Mucosa of gallbladder (tissue), 1 donor: ENCODE results near the gene MMP24OS. TPM values are rescaled to one million over a fixed set of nuclear protein-coding genes. Genes with fewer than 3 reads are reported as not detected.
"Not testable (repeated sequence)": the region's sequence is repeated elsewhere in the genome, so short reads cannot be mapped to it uniquely, and the experiment has no call there.

Experiments
- DNase-seq: peaks from one replicate; pipeline ENCODE4 v3.0.0-alpha.2; 2020; ENCODE audit warnings: low spot score
- total RNA-seq: library from RNA; stranded (reverse); gene quantifications from one replicate; pipeline ENCODE4 v1.2.1, GENCODE V29; 2021
- donor health status: DM: no; HTN: no; CAD: no.

MMP24OS gene
- total RNA-seq, 1 donor from 2014 or later: 123 TPM

DNA sequence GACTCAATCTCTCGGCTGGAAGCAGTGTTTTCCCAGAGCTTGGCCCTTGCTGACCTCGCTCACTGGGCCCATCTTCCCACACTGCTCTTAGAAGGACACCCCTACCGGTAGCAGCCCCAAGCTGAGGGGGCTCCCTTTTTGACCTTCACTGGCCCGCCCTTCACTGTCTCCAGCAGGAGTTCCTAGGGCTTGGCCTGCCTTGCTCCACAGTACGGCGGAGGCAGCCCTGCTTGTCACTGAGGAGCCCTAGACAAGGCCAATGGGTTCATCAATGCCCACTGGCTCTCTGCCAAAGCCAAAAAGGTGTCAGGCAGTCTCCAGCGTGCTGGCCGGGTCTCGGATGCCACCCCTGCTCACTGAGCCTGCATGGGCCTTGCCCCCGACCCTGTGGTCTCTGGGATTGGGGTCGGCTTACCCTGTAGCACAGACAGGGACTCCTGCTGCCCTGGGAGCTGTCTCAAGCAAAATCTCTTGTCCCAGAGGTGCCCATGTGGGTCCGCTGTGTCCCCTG, 2.1 kb downstream of the MMP24OS start:
- DNase-seq: no peak

DNA sequence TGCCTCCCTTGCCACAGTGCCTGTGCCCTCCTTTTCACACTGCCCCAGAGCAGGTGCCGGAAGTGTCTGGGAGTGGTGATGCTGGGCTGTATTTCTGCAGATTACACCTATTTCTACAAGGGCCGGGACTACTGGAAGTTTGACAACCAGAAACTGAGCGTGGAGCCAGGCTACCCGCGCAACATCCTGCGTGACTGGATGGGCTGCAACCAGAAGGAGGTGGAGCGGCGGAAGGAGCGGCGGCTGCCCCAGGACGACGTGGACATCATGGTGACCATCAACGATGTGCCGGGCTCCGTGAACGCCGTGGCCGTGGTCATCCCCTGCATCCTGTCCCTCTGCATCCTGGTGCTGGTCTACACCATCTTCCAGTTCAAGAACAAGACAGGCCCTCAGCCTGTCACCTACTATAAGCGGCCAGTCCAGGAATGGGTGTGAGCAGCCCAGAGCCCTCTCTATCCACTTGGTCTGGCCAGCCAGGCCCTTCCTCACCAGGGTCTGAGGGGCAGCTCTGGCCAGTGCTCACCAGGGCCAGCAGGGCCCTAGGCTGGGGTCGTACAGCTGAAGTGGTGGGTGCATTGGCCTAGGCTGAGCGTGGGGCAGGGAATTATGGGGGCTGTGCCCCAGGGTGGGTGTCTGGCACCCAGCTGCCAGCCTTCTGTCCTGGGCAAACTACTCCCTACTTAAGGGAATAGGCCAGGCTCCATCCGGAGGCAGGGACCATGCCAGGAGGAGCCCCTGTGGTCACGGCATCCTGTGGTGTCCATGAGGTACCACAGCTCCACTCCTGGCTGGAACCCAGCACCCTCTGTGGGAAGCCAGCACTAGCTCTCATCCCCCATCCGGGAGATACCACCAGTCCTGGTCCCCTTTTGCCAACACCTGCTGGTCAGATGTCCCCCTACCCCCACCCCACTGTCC, 3.5 kb downstream of the MMP24OS start:
- no peak for DNase-seq

DNA sequence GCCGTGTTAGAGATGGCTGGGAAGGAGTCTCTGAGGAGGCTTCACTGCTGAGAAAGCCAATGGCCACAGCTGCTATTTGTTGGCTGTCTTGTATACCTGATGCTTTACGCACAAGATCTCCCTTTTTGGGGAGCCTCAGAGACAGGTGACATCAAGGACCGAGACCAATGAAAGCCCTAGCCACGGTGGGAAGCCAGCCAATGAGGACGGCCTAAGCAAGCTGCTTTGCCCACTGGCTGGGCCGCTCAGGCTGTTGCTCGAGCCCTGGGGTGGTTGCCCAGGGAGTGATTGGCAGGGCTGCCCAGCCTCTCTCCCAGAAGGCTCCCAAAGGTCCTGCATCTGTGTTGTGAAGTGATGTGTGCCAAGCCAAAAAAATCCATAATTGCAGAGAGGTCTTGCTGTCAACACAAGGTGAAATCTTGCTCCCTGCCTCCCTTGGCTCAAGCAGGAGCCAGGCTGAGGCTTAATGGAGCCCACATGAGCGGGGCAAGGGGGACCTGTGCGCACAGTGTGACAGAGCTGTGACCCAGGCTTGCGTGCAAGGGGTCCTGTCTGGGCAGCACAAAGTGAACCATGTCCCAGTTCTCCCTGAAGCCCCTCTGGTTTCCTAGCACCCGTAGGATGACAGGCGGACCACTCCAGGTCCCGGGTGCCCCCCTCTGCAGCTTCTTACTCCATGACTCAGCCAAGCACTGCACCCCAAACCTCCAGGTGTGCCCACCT, 4.3 kb downstream of the MMP24OS start:
- no peak for DNase-seq

DNA sequence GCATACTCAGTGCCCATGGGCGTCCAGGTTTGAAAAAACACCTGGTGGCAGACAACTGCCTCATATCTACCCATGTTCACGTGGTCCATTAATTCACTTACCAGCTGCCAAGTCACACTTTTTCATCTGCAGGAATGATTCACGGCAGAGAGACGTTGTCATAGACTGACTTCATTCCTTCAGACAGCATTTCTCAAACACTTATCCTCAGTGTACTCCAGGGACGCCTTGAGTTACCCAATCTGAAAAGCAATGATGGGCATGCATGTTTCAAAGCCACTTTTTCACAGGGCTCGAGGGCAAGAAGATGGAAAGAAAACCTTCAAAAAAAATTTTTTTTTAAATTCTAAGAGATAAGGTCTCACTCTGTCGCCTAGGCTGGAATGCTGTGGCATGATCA, 6.0 kb downstream of the MMP24OS start:
- DNase-seq: no peak

DNA sequence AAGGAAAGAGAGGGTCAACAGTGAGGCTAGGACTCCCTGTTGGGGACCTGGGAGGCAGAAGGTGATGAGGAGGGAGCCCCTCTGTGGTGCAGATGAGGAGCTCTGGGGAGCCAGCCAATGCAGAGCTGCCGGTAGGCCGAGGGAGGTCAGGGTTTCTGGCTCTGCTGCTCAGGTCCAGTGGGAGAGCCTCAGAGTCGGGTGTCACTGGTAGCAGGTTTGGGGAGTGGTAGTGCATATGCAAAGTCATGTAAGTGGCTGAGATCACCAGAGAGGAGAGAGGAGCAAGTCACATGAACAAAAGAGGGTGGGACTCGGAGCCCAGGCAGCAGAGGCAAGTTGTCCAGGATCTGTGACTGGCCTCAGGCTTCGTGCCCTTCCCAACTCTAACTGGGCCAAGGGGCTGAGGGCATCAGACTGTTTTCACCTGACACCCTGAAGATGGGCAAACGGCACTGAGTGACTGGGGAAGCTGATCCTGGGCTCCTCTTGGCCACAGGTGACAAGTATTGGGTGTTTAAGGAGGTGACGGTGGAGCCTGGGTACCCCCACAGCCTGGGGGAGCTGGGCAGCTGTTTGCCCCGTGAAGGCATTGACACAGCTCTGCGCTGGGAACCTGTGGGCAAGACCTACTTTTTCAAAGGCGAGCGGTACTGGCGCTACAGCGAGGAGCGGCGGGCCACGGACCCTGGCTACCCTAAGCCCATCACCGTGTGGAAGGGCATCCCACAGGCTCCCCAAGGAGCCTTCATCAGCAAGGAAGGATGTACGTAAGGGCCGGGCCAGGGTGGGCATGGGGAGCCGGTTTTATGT, 6.6 kb downstream of the MMP24OS start:
- DNase-seq: no peak

DNA sequence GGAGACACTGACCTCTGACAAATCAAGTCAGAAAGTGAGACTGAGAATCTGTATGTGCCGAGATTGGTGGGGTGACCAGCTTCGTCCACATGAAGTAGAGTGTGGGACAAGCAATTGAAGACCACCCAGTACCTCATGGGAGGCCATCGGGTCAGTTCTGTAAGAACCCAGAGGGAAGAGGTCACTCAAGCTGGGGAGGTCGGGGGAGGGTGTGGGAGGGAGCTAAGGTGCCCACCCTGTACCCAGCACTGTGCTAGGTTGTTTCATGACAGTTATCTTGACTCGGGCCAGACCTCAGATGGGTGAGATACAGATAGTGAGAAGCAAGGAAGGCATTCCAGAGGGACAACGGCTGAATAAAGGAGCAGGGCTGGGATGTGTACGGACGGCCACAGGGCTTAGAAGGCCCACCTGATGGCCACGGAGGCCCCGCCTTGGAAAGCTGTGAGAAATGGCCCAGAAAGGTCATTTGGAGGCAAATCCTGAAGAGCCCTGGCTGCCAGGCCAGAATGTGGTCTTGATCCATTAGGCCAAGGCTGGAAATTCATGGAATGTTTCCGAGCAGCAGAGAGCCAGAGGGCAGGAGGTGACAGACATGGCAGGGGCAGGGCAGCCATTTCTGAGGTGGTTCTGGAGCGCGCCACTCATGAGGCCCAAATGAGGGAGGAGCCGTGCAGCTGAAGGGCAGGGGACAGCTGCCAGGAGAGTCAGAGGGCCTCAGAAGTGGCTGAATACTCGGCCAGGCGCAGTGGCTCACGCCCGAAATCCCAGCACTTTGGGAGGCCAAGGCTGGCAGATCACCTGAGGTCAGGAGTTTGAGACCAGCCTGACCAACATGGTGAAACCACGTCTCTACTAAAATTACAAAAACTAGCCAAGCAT, 7.7 kb downstream of the MMP24OS start:
- DNase-seq: no peak

DNA sequence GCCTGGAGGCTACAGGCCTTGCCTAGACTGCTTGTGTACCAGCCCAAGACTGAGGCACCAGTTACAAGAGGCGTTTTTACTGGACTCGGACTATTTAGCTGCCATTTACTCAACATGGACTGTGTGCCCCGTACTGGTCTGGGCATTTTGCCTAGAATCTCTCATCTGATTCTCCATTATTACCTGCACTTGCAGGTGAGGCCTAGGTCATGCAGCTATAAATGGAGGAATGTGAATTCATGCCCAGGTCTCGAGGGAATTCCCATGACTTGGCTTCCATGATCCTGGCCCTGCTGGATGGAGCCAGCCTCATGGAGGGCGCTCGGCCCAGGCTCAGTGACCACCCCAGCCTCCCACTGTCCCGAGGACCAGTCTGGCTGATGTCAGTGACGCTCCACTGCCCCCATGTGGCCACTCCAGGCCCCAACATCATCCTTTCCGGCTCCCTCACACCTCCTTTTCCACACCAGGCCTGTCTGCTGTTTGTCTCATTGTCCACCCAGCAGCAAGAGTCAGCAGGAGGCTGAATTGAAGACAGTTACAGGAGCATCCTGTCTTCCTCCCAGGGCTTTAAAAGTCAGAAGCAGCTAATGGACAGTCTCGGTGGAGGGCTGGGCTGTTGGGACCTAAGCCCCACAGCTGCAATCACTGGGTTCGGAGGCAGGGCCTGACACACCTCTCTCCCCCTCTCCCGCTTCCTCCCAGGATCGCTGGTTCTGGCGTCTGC, 8.7 kb downstream of the MMP24OS start:
- DNase-seq: peak; percentile 56

DNA sequence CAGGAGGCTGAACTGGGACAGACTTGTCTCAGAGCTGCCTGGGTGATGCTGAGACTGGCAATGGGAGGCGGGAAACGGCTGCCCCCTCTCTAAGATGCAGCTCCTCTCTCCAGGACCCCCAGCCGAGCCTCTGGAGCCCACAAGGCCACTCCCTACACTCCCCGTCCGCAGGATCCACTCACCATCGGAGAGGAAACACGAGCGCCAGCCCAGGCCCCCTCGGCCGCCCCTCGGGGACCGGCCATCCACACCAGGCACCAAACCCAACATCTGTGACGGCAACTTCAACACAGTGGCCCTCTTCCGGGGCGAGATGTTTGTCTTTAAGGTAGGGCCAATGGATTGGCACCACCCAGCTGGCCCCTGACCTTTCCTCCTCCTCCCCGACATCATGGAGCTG, 10.8 kb downstream of the MMP24OS start:
- DNase-seq: no peak

DNA sequence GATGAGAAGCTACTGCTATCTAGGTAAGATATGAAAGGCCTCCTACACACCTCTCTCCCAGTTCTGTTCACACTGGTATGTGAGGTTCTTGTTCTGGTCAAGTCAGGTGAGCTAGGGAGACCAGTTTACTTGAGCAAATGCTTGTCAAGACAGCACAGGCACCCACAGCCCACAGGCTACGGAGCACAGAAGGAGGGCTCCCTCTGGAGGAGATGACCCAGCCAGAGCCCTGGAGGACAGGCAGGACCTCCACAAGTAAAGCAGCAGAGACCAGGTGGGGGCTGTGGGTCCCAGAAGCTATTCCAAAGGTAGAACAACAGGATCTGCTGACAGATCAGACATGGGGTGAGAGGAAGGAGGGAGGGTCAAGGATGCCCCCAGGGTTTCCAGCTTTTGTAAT, 13.2 kb downstream of the MMP24OS start:
- no peak for DNase-seq

DNA sequence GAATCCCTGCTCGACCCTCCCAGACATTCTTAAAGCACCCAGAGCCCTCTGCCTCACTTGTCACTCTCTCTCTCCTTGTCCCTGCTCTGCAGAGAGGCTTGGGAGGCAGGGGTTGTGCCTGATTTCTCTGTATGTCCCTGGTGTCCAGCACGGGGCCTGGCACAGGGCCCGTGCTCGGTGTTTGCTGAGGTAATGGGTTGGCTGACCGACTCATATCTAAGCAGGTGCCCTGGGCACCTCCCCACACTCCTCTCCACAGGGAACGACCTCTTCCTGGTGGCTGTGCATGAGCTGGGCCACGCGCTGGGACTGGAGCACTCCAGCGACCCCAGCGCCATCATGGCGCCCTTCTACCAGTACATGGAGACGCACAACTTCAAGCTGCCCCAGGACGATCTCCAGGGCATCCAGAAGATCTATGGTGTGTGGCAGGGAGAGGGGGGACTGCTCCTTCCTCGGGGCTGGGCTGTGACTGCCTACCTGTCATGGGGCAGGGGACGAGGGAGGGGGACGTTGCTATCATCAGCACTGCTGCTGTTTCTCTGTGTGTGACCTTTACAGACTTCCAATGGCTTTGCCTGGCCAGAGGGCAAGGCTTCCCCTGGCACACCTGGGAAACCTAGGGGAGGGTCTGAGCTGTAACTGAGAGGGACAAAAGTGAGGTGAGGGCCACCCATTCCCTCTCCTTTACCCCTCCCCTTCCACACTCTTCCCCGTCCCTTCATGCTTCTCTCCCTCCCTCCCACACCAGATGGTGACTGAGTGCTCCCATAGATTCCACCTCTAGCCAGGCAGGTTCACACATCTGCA, 14.2 kb downstream of the MMP24OS start:
- peak; percentile 67 for DNase-seq

DNA sequence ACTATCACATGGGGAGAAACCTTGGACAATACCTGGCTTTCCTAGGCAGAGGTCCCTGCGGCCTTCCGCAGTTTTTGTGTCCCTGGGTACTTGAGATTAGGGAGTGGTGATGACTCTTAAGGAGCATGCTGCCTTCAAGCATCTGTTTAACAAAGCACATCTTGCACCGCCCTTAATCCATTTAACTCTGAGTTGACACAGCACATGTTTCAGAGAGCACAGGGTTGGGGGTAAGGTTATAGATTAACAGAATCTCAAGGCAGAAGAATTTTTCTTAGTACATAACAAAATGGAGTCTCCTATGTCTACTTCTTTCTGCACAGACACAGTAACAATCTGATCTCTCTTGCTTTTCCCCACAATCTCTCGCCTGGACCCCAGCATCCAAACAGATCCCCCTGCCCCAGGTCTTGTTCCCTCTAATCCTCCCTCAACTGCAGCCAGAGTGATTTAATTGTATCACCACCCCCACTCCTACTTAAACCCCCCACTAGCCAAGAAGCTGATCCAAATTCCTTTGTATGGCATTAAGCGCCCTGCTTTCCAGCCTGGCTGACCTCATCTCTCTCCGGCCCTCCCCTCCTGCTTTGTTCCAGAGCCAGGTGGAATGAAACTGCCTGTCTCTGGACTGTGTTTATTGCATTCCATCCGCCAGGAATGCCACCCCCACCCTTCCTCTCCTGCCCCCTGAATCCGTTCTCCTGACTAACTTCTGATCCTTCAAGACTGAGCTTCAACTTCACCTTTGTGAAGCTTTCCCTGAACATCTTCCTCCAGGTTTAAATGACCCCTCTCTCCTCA, 15.0 kb downstream of the MMP24OS start:
- DNase-seq: peak; percentile 74

DNA sequence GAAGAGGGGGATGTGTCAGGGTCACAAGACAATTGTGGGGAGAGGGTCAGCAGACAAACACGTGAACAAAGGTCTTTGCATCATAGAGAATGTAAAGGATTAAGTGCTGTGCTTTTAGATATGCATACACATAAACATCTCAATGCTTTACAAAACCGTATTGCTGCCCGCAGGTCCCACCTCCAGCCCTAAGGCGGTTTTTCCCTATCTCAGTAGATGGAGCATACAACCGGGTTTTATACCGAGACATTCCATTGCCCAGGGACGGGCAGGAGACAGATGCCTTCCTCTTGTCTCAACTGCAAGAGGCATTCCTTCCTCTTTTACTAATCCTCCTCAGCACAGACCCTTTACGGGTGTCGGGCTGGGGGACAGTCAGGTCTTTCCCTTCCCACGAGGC, 15.6 kb downstream of the MMP24OS start:
- not testable (repeated sequence) for DNase-seq

DNA sequence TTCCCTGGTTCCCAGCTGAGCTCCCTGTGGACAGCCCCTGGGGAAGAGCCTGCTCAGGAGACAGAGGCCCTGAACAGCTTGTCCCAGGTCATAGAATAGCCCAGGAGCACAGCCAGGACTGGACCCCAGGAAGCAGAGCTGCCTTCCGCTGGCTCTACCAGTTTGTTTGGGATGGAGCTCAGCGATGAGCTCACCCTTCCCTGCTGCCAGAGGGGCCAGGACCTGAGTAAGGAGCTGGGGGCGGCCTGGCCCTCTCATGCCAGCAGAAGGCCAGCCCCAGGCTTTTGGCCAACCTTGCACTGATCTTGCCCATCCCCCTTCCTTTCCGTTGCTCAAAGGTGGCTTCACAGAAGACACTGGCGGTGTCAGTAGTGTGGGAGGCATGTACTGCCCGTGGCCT, 17.5 kb downstream of the MMP24OS start:
- no peak for DNase-seq

DNA sequence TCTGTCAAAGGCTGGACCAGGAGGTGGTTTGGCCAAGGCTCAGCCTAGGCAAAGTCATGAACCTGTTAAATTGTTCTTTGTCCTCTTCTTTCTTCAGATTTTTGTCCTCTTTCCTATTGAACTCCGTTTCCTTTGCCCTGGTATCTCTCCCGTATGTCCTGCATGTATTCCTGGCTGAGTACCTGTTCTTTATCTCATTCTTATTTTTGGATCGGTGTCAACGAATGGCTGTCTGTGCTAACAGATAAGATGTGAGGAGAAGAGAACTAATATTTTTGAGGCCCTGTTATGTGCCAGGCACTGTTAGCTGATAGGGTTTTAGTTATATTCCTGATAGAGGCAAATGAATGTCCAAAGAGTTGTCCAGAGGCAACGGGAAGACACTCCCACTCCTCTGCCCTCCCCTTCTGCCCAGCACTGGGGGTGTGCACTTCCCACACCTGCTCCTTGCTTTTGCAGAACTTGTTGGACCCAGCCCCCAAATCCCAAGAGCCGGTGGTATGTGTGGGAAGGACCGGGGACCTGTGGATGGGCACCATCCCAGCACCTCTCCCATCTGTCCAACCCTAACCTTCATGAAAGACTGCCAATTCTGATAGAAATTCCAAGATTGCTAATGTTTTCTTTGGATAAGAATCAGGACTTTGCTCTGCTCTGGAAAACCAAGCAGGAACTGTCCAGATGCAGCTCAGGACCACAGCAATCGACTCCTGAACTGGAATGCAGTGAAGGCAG, 20.6 kb downstream of the MMP24OS start:
- no peak for DNase-seq

DNA sequence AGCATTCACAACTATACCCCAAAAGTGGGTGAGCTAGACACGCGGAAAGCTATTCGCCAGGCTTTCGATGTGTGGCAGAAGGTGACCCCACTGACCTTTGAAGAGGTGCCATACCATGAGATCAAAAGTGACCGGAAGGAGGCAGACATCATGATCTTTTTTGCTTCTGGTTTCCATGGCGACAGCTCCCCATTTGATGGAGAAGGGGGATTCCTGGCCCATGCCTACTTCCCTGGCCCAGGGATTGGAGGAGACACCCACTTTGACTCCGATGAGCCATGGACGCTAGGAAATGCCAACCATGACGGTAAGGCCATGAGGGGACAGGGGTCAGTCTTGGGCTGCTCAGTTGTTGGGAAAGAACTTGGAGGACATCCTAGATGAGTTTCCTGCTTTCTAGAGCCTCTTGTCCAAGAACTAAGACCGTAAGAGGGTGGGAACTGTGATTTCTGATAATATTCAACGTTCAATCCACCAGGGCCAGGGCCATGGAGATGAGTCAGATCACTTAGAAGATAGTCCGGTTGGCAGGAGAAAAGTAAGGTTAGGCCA, 23.4 kb downstream of the MMP24OS start:
- DNase-seq: no peak

DNA sequence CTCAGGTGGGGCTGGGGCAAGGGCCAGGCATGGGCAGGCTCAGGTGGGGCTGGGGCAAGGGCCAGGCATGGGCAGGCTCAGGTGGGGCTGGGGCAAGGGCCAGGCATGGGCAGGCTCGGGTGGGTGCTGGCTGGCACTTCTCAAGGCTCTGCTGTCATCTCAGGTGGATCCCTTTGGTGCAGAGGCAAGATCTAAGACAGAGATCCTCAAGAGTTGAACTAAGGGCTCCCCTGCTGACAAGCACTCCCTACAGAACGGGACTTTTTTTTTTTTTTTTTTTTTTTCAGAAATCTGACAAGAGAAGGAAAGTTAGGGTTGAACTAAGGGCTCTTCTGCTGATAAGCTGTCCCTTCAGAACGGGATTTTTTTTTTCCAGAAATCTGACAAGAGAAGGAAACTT, 24.9 kb downstream of the MMP24OS start:
- DNase-seq: no peak

DNA sequence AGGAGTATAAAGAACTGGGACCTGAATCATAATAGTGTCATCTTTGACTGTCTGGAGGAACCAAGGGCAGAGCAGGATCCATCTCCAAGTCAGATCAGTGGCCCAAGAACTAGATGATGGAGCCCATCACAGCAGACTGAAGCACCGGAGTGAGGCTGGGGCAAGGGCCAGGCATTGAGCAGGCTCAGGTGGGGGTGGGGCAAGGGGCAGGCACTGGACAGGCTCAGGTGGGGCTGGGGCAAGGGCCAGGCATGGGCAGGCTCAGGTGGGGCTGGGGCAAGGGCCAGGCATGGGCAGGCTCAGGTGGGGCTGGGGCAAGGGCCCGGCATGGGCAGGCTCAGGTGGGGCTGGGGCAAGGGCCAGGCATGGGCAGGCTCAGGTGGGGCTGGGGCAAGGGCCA, 25.3 kb downstream of the MMP24OS start:
- not testable (repeated sequence) for DNase-seq

DNA sequence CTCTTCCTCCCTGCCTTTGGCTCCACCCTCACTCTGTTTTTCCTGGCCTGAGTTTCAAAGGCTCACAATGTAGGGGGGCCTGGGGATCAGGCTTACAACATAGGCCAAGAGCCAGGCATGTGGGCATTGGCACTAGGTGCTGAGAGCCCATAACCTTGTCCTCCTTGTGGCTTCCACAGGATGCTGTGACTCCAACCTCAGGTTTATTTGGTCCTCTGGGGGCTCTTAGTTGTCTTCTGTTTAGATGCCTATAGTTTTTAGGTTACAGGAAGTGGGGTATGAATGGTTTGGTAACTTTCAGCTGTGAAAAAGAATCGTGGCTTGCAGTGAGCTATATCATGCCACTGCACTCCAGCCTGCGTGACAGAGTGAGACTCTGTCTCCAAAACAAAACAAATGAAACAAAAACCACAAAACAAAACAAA, 25.9 kb downstream of the MMP24OS start:
- no peak for DNase-seq
